ENCODE results near the gene CLPTM1.

- TF ChIP-seq CTCF (IDR thresholded peaks at IDR 0.05) = no peak
- TF ChIP-seq POLR2AphosphoS5 (IDR thresholded peaks at IDR 0.05) = no peak
- TF ChIP-seq POLR2A (IDR thresholded peaks at IDR 0.05) = no peak
Observed at GRCh38 chr19:45010306-45010705, 55.1 kb downstream of the CLPTM1 start.

Measured in breast epithelium (tissue), 3 donors.